ENCODE data around the gene ITGA8. TPM values are rescaled to one million over a fixed set of nuclear protein-coding genes. Genes with fewer than 3 reads are reported as not detected.
"Not testable (repeated sequence)": the region's sequence is repeated elsewhere in the genome, so short reads cannot be mapped to it uniquely, and the experiment has no call there.

Gene ITGA8
- total RNA-seq, 1 donor from 2014 or later: 0.20 TPM

DNA sequence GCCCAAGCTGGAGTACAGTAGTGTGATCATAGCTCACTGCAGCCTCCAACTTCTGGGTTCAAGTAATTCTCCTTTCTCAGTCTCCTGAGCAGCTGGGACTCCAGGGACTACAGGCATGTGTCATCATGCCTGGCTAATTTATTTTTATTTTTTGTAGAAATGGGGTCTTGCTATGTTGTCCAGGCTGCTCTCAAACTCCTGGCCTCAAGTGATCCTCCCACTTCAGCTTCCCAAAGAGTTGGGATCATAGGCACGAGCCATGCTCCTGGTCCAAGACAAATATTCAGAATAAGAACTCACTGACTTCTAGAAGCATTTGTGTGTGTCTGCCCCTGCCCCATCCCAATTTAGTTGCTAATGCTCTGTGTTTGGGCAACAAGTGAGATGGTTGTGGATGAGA lies 151.8 kb downstream of the ITGA8 start:
- no peak for ATAC-seq

DNA sequence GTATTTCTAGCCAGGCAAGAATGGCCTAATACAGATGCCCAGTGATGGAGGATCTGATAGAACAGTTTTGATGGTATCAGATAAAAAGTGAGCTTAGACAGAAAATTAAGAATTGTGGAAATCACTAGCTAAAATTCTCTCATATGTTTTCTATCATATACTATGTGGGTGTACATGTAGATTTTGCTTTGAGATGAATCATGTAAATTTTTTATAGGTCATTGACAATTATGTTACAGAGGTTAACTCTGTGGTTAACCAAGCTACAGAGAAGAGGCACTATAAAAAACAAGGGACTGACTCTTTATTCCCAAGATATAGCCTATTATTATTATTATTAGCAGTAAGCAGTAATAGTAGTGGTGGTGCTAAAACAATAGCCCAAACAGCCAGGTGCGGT lies 156.5 kb downstream of the ITGA8 start:
- DNase-seq (ENCODE audit: low spot score) (no peak), ATAC-seq (no peak)

More for the DNA sequence above, 151.8 kb downstream of the ITGA8 start:
- DNase-seq (ENCODE audit: low spot score): no peak

DNA sequence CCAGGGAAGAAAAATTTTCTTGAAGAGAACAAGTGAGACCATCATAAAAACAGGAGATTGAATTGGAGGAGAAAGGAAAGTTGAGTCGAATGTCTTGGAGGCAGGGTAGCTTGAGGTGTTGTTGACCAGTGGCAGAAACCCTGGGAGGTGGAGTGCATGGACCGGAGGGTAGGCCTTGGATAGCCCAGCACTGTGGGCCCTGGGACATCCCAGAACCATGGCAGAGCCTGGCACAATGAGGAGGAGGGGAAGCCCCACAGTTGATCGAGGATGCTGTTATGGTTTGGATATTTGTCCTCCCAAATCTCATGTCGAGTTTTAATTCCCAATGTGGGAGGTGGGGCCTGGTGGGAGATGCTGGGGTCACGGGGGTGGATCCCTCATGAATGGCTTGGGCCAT lies 157.1 kb downstream of the ITGA8 start:
- ATAC-seq: no peak
- no peak for DNase-seq (ENCODE audit: low spot score)

DNA sequence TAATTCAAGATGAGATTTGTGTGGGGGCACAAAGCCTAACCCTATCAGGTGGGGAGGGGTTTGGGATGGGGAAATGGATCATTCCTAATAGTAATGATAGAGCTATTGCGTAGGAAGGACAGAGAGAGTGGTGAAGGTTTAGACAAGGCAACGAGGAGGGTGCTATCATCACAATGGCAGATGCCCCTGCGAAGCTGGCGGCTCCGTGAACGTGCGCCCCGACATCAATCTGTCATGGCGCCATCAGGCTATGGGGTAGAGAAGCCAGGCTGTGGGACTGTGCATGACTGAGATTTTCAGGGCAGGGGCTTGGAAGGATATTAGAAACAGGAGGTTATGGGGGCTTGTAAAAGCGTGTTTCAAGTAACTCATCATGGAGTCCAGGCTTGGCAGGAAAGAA lies 157.6 kb downstream of the ITGA8 start:
- no peak for DNase-seq (ENCODE audit: low spot score)
- ATAC-seq: no peak

DNA sequence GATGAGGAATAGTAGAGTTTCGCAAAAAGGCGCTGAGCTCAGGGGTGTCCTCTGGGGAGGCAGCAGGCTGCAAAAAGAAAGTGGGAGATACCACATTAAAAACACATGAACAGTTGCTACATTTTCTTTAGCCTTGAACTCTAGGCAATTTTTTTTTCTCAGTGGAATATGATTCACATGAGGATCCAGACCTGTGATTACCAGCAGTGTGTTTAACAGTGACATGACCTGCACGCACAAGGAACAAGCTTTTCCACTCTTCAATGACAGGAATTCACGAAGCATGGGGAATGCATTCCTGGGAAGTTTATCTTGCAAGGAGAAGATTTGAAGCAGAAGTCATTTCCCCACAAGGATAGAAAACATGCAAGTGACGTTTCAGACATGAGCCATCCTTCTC lies 161.6 kb downstream of the ITGA8 start:
- ATAC-seq (no peak), DNase-seq (ENCODE audit: low spot score) (no peak)

DNA sequence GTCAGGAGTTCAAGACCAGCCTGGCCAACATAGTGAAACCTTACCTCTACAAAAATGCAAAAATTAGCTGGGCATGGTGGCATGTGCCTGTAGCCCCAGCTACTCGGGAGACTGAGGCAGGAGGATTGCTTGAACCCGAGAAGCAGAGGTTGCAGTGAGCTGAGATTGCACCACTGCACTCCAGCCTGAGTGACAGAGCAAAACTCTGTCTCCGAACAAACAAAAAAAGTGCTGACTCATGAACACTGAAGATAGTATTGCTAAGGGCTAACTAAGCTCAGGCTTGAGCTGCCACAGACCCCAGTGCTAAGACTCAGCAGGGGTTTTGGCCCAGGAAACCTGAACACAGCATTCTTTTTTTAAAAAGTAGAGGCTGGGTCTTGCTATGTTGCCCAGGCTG lies 162.6 kb downstream of the ITGA8 start:
- DNase-seq (ENCODE audit: low spot score); ATAC-seq: not testable (repeated sequence)

DNA sequence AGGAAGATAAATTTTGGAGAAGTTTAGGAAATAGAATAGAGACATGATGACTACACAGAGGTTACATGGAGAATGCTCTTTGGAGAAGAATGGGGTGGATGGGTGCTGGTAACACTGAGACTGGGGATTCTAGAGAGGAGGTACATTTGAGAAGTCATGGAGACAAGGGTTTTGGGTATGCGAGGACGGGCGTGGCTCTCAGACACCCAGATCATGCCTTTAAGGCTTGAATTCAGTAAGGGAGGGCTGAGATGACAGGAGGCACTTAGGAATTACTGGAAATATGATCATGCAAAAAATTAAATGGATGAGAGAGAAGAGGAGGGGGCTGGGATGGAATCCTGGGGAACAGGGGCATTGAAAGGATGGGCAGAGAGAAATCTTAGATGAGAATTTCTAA lies 168.8 kb downstream of the ITGA8 start:
- ATAC-seq (no peak), DNase-seq (ENCODE audit: low spot score) (no peak)

DNA sequence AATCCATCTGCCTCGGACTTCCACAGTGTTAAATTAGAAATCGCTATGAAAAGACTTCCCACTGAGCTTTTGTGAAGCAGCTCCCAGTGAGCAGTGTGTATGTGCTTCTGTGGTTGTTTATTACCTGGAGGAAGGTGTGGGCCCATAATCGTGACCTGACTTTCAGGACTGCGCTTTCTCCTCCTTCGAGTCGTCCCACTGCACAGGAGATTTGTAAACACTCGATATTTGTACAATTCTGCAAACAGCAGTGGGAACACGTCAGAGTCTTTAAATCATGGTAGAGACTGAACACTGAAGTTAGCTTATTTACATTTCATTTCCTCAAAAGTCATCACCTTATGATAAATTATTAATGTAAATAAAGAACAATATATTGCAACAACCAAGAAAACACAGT lies 171.4 kb downstream of the ITGA8 start:
- ATAC-seq (no peak), DNase-seq (ENCODE audit: low spot score) (no peak)

DNA sequence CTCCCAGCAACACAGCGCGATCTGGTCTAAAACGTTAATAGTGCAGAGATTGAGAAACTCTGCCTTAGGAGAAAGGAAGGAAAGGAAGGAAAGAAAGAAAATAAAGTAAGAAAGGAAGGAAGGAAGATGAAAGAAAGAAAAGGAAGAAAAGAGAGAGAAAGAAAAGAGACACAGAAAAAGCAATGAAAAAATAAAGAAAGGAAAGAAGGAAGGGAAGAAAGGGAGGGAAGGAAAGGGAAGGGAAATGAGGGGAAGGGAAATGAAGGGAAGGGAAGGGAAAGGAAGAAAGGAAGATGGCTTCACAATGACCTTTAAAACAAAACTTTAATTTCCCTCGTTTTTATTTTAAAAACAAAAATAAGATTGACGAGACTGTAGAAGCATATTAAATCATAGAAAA lies 173.1 kb downstream of the ITGA8 start:
- DNase-seq (ENCODE audit: low spot score) (no peak), ATAC-seq (no peak)

DNA sequence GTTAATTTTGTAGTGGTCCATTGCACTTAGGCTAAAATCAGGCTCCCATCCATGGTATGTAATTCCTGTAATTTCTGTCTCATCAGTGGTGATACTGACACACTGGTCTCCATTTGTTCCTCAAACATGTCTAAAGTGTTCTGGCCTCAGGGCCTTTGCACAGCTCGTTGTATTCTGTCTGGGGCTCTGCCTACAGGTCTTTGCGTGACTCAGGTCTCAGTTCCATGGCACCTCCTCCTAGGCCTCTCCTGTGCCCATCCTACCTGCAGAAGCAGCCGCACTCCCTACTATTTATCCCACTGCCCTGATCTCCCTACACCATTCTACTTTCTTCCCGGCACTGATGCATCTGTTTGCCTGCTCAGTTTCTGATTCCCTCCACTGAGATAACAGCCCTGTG lies 173.8 kb downstream of the ITGA8 start:
- DNase-seq (ENCODE audit: low spot score) (no peak), ATAC-seq (no peak)

DNA sequence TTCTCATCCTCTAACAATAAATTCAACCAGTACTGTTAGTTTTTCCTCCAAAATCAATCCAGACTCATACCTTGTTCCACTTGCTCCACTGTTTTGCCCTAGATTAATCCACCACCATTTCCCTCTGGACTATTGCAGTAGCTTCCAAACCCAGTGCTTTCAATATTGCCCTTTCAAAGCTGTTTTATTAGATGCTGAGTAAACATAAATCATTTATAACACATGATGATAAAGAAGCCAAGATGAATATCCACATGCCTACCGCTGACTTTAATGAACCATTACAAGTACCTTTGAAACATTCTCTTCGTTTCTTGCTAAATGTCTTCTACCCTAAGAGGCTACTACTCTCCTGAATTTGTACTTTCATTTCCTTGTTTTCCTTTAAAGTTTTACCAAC lies 174.5 kb downstream of the ITGA8 start:
- ATAC-seq (no peak), DNase-seq (ENCODE audit: low spot score) (no peak)

DNA sequence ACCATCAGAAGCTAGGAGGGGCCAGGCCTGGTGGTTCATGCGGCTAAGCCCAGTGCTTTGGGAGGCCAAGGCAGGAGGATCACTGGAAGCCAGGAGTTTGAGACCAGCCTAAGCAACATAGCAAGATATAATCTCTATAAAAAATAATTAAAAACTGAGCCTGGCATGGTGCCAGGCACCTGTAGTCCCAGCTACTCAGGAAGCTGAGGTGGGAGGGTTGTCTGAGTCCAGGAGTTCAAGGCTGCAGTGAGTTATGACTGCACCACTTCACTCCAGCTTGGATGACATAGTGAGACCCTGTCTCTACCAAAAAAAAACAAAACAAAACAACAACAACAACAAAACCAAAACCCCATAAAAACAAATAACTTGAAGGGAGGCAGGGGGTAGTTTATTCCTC lies 175.7 kb downstream of the ITGA8 start:
- no peak for ATAC-seq
- DNase-seq (ENCODE audit: low spot score): no peak

DNA sequence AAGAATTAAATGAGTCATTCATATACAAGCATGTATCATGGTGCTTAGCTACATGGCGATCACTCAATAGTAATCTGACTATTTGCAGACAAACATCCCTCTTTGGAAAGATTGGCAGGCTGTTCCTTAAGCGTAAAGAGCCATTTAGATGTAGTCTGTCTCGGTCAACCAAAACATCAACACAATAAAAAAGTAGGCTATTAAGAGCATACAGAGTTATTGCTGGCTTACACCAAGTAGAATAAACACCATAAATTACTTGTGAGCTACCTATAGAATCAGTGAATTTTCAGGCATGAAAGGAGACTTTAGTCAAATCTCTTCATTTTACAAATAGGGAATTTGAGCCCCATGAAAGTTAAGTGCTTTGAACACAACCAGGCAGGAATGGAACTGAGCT lies 176.9 kb downstream of the ITGA8 start:
- DNase-seq (ENCODE audit: low spot score) (no peak), ATAC-seq (no peak)

DNA sequence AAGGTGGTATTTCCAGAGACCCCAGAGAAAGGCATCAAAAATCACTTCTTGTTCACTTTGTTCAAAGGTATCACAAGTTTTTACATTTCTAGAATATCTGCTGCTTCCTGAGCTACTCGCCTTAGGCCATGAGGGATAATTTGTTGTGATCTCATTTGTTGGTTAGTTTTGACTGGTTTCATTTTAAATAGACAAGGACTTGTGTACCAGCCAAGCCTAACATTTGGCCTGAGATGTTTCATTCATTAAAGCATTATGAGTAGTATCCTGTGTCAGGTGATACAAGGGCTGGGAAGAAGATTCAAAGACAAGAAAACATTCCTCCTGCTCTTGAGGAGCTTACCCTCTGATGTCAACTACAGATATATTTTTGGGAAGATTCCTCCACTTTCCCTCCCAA lies 178.3 kb downstream of the ITGA8 start:
- no peak for ATAC-seq
- DNase-seq (ENCODE audit: low spot score): no peak

DNA sequence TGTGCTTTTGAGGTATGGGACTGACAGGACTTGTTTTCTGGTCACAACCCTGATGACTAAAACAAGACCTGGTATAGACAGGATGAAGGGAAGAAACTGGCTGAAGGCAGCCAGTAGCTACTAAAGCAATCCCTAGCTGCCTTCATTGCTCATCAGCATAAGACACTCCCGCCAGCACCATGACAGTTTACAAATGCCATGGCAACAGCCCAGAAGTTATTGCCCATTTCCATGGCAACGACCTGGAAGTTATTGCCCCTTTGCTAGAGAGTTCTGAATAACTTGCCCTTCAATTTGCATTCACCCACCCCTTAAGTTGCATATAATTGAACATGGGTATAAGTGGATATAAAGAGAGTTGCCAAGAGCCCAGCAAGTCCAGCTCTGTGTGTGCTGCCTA lies 179.0 kb downstream of the ITGA8 start:
- ATAC-seq: no peak

DNA sequence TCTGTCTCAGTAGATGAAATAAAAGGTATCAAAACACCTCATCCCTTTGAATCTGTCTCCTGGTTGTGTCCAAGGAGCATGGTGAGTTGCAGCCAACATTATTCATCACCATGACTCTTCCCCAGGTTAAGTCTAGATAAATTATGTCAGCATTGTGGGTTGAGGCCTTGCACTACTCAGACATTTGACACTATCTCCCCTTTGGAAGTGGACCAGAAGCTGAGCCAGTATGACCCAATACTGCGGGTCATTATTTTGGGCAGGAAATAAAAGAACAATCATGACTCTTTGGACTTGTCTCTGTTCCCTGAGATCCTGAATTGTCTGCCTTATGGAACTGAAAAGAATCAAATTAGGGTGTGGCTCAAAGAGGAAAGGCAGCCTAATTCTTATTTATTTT lies 180.5 kb downstream of the ITGA8 start:
- no peak for DNase-seq (ENCODE audit: low spot score)
- no peak for ATAC-seq

More for the DNA sequence above, 179.0 kb downstream of the ITGA8 start:
- DNase-seq (ENCODE audit: low spot score): no peak

DNA sequence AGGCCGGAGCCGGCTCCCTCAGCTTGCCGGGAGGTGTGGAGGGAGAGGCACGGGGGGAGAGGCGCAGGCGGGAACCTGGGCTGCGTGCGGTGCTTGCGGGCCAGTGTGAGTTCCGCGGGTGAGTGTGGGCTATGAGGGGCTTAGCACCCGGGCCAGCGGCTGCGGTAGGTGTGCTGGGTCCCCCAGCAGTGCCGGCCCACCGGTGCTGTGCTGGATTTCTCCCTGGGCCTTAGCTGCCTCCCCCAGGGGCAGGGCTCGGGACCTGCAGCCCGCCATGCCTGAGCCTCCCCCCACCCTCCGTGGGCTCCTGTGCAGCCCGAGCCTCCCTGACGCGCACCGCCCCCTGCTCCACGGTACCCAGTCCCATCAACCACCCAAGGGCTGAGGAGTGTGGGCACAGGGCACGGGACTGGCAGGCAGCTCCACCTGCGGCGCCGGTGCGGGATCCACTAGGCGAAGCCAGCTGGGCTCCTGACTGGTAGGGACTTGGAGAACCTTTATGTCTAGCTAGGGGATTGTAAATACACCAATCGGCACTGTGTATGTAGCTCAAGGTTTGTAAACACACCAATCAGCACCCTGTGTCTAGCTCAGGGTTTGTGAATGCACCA lies 184.7 kb downstream of the ITGA8 start:
- not testable (repeated sequence) for ATAC-seq; DNase-seq (ENCODE audit: low spot score)

DNA sequence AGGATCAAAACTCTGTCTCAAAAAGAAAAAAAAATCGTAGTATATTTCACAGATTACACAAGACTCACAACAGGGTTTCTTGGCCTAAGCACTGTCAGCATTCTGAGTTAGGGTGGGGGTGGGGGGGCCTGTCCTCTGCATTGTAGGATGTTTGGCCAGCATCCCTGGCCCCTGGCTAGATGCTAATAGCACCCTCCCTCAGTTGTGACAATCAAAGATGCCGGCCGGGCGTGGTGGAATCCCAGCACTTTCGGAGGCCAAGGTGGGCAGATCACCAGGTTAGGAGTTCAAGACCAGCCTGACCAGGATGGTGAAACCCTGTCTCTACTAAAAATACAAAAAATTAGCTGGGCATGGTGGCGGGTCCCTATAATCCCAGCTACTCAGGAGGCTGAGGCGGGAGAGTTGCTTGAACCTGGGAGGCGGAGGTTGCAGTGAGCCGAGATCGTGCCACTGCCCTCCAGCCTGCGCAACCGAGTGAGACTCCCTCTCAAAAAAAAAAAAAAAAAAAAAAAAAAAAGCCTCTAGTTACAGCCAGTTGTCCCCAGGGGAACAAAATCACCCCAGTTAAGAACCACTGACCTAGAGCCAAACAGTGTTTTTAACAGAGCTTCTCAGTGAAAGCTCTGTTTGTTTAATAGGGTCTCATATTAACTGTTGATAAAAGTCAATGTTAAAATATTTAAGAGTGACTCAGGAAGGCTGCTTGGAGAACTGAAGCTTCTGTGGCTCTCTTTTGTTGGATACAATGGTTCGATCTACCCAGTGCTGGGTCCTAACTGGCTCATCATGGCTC lies 187.6 kb downstream of the ITGA8 start:
- DNase-seq (ENCODE audit: low spot score) (no peak), ATAC-seq (no peak)

DNA sequence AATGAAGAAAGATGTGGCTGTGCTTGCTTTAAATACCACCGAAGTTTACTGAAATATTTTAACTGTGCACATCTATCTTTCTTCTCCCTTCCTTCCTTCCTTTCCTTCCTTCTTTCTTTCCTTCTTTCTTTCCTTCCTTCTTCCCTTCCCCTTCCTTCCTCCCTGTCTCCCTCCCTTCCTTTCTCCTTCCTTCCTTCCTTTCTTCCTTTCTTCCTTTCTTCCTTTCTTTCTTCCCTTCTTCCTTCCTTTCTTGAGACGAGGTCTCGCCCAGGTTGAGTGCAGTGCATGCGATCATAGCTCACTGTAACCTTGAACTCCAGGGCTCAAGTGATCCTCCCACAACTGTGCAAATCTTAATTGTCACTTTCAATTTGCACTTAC lies 190.9 kb downstream of the ITGA8 start:
- no peak for ATAC-seq

DNA sequence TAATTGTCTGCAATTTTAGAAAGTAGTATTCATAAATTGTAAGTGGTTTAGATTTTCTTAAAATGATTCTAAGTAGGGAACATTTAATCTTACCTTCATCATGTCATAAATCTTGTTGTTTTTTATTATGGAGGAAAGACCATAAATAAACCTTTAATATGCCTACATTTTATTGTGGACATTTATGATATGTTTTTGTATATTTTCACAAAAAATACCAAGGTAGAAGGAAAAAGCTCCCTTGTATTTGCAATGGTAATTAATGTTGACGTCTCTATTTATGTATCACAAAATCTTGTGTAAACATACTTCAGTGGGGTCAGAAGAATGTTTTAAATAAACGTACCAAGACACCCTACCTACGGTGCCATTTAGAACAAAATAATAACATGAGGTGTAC lies 193.0 kb downstream of the ITGA8 start:
- DNase-seq (ENCODE audit: low spot score): no peak
- no peak for ATAC-seq

More for the DNA sequence above, 190.9 kb downstream of the ITGA8 start:
- no peak for DNase-seq (ENCODE audit: low spot score)

DNA sequence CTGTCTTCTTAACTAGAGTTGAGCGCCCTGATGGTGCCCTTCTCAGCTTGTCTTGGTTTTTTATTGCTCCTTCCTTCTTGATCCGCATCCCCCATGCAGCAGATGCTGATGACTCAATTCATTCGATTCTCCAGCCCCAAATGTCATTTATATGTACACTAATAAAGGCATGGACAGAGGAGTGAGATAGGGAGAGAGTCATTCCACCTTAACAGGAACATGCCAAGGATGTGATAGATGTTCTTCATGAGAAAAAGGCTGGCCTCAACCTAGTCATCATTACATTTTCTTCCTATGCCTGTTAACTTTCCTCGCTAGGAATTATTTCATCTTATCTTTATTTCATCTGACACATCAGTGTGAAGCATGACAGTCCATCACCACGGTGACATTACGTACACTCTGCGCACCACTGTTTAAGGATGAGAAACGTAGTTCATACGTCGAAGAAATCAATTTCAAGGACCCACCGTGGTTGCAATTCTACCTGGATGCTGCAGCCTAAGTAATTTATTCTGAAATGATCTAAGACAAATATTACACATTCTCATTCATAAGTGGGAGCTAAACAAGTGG lies 198.3 kb downstream of the ITGA8 start:
- ATAC-seq: no peak
- DNase-seq (ENCODE audit: low spot score): no peak

DNA sequence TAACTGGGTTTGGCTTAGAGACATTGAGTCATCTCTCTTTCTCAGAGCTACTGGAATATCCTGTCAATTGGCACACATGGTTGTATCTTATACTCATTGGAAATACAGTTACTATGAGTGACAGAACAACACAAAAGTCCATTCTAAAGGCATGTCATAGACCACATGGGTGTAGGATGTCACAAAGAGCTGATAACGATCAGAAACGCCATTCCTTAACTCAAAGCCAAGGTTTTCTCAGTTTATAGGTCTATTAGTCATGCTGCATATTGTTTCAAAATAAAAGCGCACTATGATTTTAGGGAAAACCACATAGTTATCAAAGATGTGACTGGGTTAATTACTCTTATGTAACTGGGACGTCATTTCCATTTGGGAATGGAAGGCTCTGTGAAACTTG lies 201.5 kb downstream of the ITGA8 start:
- ATAC-seq: no peak
- no peak for DNase-seq (ENCODE audit: low spot score)
